GM18907 (cell line): ENCODE results near the gene HNRNPM.
"Not testable (repeated sequence)": the region's sequence is repeated elsewhere in the genome, so short reads cannot be mapped to it uniquely, and the experiment has no call there.

ENCODE experiments used
- ATAC-seq: cut with Tn5 transposase; IDR thresholded peaks from one replicate; pipeline ENCODE4 v1.9.1; 2021; ENCODE audit warnings: mild to moderate bottlenecking, moderate library complexity; ENCODE audit not compliant: unreplicated experiment

Gene HNRNPM

DNA sequence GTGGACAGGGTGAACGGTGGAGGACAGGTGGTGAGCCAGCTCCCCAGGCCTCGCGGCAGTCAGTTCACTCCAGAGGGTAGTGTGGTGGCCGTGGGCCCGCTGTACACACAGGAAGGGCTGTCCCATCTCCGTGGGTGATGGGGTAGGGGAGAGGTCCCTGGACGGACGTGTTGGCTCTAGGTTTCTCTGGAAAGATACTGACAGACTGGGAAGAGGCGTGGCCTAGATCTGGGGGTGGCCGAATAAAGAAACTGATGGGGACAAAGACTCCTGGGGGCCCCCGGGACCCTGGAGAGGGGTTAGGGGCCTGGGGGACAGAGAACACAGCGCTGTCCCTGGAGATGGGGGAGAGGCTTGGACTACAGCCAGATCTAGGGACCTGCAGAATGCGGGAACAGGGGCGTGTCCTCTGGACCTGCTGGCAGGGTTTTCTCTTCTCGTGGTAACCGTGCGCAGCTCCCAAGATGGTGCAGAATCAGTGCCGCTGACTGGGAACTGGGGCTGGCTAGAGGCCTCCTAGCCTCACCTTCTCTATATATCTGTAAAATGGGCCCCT lies 61.7 kb downstream of the HNRNPM start:
- no peak for ATAC-seq

DNA sequence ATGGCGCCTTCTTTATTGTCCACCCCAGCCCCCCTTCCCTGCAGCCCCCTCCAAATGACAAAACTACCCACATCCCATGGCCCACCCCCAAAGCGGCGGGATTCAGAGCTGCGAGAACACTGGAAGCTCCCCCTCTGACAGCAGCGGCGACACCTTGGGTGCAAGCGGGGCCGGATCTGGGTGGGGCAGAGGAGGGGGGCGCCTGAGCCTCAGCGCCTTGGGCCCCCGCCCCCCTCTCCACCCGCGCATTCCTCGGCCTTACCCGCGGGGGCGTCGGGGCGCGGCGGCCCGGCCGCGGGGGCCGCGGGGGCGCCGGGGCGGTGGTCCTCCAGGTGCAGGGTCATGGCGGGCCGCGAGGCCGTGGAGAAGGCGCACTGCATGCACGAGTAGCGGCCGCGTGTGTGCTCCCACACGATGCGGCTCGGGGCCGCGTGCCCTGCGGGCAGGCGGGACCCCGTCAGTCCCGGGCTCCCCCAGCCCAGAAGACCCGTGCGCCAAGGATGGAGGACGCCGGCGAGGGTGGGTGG lies 65.9 kb downstream of the HNRNPM start:
- no peak for ATAC-seq

DNA sequence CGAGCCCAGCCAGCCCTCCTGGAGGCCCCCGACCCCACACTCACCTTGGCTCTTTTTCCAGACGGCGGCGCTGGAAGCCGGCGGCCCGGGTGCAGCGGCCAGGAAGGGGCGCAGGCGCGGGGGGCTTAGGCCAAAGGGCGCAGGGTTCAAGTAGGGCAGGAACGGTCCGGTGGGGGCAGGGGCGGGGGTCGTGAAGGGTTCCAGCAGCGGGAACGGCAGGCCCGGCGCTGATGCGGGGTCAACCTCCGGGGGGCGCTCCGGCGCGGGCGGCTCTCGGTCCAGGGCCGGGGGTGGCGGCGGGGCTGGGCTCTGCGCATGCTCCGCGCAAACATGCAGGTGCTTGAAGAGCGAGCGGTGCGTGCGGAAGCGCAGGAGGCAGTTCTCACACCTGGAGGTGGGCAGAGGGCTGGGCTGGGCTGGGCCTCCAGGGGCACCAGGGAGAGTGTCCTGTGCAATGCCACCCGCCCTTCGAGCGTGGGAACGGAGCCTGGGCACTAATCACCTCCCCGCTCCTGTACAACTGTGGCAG lies 66.9 kb downstream of the HNRNPM start:
- ATAC-seq, result no peak

DNA sequence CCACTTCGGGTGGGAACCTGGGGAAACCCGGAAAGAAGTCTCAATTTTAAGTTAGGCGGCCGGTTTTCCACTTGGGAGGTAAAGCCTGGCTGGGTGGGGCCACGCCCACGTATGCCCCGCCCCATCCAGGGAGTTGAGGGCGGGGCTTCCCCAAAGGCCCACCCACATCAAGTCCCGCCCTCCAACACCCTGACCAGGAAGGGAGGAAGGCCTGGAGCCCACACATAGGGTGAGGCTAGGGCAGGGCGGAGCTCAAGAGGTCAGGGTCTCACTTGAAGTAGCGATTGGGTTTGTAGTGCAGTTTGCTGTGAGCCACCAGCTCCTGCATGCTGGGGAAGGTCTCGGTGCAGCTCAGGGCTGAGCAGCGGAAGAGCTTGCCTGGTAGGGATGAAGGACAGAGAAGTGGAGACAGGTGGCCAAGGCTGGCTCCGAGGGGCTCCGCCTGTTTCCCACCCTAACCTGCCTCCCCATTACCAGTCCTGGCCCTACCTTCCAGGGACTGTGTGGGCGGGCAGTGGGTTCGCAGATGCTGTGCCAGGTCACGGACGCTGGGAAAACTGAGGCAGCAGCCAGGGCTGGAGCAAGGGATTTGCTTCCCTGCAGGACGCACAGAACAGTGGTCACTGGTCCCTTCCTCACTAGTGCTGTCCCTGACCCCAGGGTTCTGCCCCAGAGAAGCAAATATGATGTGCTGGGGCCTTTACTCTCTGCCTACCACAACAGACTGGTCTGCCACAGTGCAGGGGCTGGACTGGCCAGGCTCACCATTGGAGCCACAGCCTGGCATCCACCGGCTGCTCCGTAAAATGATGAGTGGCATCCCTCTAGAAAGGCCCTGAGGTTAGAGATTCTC lies 67.6 kb downstream of the HNRNPM start:
- ATAC-seq, result no peak

DNA sequence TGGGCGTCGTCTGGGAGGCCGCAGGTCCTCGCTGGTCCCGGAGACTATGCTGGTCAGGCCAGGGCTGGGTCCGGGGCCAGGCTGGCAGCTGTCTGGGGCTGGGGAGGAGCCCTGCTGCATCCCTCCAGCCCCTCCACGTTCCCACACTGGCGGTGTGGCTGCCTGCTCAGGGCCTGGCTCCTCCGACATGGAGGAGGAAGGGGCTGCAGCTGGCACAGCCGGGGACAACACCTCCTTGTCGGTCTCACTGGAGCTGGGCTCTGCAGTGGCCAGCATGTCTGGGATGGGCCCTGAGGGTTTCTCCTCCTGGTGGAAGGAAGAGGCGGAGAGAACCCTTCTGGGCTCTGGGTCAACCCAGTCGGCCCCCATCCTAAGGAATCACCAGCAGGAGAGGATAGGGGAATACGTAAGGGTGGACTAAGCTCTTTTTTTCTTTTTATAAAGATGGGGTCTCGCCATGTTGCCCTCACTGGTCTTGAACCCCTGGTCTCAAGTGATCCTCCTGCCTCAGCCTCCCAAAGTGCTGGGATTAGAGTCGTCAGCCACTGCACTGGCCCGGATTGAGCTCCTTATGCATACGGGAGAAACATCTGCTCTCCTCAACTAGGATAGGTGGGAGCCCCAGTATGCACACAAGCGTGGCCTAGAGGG lies 68.4 kb downstream of the HNRNPM start:
- no peak for ATAC-seq

DNA sequence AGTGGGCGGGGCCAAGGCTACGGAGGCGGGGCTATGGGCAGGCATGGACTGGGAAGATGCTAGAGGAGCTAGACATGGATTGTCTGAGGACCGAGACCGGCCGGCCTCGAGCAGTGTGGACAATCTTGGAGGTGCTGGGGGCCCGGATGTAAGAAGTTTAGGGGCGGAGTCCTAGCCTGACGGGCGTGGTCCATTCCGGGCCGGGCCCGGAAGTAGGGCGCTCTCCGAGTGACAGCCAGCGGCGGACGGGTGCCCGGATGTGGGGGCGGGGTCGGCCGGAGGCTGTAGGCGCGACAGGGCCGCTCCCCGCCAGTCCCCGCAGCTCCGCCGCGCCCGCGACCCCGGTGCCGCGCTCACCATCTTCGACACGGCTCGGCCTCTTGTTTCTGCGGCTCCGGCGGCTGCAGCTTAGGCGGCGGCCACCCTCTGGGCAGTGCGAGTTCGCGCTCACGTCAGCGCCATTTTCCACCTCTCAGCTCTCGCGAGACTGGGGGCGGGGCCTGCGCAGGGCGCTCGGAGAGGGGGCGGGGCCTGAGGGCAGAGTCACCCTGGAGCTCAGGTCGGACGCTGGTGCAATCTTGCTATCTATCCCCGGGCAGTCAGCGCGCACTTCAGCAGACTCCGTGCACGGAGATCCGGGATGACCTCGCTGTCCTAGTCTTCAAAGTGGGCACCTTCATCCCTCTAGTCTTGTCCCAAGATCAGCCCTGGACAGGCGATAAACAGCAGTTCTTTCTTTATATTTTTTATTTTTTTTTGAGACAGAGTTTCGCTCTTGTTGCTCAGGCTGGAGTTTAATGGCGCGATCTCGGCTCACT lies 69.1 kb downstream of the HNRNPM start, which contains the start of gene ZNF414:
ZNF414 (minus strand) TSS at position 481 of the 818 bp plus-strand sequence; CDS start at position 360, 121 bp downstream.
- peak; percentile 89 for ATAC-seq

DNA sequence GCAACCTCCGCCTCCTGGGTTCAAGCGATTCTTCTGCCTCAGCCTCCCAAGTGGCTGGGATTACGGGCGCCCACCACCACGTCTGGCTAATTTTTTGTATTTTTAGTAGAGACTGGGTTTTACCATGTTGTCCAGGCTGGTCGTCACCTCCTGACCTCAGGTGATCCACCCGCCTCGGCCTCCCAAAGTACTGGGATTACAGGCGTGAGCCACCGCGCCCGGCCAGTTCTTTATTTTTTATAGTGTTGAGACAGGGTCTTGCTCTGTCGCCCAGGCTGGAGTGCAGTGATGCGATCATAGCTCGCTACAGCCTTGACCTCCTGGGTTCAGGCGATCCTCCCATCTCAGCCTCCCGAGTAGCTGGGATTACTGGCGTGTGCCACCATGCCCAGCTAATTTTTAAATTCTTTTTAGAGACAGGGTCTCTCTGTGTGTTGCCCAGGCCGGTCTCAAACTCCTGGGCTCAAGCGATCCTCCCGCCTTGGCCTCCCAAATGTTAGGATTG lies 69.8 kb downstream of the HNRNPM start:
- ATAC-seq, result not testable (repeated sequence)

DNA sequence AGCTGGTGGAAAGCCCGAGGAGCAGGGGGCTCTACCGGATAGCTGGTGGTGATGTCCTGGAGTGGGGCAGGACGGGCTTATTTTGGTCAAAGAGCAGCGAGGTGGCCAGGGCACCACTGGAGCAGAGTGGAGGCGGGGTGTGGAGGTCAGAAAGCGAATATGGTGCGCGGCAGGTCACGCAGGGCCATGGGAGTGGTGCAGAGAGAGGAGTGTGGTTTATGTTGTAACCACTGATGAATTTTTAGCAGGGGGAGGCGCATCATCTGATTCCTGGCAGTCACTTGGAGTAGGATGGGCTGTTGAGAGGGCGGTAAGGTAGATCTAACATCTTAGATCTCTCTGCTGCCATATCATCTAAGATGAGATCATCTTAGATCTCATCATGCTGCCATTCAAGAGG lies 70.5 kb downstream of the HNRNPM start:
- ATAC-seq, result no peak

DNA sequence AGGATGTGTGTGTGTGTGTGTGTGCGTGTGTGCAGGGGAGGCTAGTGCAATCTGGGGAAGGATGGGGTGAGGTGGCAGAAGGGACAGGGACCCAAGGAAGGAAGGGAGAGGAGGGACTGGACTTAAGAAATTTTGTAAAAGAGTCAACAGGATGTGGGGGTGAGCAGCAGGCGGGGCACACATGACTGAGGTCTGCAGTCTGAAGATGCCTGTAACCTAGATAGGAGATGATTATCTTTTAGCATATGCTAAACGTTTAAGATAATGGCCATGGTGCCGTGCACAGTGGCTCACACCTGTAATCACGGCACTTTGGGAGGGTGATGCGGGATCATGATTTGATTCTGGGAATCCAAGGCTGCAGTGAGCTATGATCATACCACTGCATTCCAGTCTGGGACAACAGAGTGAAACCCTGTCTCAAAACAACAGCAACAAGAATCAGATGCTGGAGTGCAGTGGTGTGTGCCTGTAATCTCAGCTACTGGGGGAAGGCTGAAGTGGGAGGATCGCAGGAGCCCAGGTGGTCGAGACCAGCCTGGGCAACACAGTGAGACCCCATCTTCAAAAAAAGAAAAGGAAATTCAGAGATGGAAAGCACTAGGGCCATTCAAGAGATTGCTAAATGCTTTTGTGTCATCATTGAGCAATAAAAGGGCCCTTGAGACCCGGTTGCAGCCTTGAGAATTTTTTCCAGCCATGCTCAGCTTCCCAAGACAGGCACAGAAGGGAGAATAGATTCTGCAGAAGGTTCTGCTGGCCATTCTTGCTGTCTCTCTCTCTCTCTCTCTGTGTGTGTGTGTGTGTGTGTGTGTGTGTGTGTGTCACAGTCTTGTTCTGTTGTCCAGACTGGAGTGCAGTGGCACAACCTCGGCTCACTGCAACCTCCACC lies 73.0 kb downstream of the HNRNPM start:
- no peak for ATAC-seq

DNA sequence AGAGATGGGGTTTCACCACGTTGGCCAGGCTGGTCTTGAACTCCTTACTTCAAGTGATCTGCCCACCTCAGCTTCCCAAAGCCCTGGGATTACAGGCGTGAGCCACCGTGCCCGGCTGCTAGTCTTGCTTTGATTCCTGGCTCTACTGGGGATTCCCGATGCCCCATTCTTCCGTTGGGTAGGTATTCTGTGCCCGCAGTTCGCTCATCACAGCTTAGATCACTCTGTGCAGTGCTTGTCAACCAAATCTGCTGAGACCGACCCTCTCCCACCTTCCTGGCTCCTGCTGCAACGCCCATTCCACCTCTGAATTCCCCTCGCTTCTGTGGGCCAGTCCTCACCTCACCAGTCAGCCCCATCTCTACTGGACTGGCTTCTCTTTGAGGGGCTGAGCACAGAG lies 73.8 kb downstream of the HNRNPM start:
- ATAC-seq, result no peak

DNA sequence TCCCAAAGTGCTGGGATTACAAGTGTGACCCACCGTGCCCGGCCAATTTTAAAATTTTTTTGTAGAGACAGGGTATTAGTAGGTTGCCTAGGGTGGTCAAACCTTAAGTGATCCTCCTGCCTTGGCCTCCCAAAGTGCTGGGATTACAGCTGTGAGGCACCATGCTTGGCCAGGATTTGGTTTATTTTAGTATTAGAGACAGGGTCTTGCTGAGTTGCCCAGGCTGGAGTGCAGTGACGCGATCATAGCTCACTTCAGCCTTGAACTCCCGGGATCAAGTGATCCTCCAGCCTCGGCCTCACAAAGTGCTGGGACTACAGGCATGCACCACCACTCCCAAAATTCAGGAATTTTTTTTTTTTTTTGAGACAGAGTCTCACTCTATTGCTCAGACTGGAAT lies 74.6 kb downstream of the HNRNPM start:
- ATAC-seq, result no peak

DNA sequence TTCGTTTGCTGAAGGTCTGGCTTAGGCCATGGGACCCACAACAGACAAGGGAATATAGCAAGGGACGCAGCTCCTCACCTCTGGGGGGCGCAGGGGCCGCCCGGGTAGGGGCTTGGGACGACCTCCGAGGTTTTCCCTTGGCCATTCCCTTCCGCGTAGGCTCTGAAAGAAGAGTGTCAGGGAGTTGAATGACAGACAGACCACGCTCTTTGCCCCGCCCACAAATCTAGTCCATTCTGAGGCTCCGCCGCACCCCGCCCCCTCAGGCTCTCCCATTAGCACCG lies 80.6 kb downstream of the HNRNPM start:
- ATAC-seq, result no peak

DNA sequence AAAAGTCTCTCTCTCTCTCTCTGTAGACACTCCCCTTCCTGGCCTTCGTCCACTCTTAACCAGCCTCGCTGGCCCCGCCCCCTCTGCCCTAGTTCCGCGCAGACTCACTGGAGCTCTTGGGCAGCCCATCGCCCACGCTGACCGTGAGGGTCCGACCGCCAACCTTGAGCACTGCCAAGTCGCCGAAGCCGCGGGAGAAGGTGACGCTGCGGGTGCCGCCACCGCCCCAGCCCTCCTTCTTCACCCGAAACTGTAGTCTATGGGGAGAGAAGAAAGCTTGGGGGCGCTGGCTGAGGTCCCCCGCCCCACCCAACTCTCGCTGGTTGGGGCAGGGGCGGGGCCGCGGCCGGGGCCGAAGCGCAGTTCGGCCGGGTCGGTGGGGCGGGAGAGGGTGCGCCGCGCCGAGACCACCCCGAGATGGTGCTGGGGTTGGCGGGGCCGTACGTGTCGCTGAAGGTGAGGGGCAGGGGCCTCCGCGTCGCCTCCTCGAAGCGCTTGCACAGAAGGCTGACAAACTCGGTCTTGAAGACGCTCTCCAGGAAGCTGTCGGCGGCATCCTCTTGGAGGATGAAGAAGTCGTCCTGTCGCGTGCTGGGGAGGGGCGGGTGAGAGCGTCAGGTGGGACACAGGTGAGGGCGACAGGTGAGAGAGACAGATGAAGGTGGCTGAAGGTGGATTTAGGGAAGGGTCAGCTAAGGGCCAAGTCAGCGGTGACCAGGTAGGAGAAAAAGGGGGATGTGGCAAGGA lies 81.7 kb downstream of the HNRNPM start:
- no peak for ATAC-seq

DNA sequence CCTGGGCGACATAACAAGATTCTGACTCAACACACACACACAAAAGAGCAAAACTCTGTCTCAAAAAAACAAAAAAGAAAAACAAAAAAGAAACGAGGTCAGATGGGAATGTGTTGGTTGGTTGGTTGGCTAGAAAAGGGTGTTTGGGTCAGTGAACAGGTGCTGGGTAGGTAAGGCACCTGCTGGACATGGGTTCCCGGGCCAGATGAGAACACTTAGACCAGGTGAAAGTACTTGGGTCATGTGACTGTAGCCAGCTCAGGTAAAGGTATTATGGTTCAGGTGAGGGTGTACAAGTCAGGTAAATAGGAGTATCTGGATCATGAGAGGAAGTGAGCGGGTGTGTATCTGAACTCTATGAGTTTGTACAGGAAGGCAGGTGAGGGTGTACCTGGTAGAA lies 83.7 kb downstream of the HNRNPM start:
- ATAC-seq, result no peak

DNA sequence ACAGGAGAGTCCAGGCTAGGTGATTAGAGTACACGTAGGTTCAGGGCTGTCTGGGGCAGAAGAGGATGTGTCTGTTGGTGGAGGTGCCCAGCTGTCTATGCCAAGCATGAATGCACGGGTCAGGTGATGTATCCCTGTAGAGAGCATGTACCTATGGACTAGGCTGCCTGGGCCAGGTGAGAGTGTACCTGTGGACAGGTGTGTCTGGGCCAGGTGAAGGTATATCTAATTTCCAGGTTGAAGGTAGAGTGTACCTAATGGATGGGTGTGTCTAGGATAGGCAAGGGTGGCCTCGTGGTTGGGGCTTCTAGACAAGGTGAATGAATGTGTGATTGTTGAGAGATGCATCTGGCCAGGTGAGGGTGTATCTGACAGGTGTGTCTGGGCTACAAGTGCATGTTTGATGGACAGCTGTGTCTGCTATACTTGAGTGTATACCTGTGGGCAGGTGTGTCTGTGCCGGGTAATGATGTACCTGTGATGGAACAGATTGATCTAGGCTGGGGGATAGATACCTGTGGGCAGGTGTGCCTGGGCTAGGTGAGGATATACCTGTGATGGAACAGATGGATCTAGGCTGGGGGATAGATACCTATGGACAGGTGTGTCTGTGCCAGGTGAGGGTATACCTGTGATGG lies 84.7 kb downstream of the HNRNPM start:
- no peak for ATAC-seq

DNA sequence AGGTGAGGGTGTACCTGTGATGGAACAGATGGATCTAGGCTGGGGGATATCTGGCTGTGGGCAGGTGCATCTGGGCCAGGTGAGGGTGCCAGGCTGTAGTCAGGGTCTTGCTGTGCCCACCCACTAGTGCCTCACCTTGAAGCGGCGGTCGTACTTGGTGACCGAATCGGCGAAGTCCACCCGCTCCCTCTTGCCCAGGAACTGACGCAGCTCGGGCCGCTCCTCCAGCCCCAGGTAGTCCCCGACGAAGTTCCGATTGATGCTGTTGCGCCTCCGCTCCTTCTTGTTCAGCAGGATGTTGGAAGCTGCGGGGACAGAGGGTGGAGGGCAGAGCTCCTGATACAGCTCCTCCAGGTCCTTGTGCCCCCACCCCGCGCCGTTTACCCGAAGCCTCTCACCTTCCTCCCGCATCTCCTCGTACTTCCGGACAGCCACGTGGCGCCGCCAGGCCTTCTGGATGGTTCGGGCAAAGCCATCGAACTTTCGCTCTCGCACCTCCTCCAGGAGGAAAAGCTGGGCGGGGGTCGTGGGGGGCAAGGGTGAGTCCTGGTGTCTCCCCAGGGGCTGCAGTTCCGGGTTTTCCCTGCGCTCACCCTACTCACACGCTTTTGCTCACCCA lies 85.4 kb downstream of the HNRNPM start:
- ATAC-seq, result no peak

DNA sequence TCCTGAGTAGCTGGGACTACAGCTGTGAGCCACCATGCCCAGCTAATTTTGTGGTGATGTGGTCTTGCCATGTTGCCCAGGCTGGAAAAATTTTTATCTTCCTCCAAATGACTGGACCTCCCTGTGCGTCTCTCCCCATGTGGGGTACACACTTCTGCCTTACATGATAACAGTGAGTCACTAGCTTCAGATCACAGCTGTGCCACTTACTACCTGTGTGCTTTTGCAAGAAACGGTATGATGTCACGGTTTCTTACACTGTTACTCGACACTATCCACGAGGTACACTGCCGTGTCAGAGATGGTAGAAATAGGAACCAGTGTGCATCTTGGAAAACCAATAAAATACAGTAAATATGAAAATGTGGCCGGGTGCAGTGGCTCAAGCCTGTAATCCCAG lies 86.7 kb downstream of the HNRNPM start:
- ATAC-seq, result no peak

DNA sequence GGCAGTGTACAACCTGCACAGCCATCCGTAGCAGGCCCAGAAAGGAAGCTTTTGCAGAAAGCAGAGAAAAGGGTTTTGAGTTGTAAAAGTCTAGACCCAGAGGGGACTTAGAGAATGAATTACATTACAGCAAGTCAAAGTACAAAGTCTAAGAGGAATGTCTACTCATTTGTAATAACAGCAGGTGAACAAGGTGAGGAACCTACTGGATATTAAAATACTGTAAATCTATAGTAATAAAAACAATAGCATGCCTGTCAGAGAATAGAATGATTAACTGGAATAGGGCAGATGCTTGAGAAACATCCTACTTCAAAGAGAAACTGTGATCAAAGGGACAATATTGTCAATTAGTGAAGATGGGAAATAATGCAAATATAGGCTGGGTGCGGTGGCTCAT lies 87.5 kb downstream of the HNRNPM start:
- ATAC-seq, result no peak
